Upper lobe of right lung (tissue), 1 donor: ENCODE measurements around the gene SFXN3. TPM values are rescaled to one million over a fixed set of nuclear protein-coding genes. Genes with fewer than 3 reads are reported as not detected.

Experiments
- ATAC-seq: fragments of 200-7000 bp; cut with Tn5 transposase; one replicate; pipeline ENCODE4 v1.9.1; 2020; ENCODE audit warnings: mild to moderate bottlenecking, moderate library complexity
- DNase-seq: peaks from one replicate; pipeline ENCODE4 v3.0.0-alpha.2; 2020
- H3K27ac ChIP-seq: fragments of 200-600 bp; one replicate; pipeline ENCODE4 v1.8.0; 2022
- H3K27me3 ChIP-seq: fragments of 200-600 bp; one replicate; pipeline ENCODE4 v1.8.0; 2022; ENCODE audit warnings: mild to moderate bottlenecking
- H3K36me3 ChIP-seq: fragments of 200-600 bp; one replicate; pipeline ENCODE4 v1.8.0; 2022
- H3K4me1 ChIP-seq: fragments of 200-600 bp; one replicate; pipeline ENCODE4 v1.8.0; 2022
- H3K4me3 ChIP-seq: fragments of 200-600 bp; one replicate; pipeline ENCODE4 v1.8.0; 2022; ENCODE audit warnings: mild to moderate bottlenecking
- H3K9me3 ChIP-seq: fragments of 200-600 bp; one replicate; pipeline ENCODE4 v1.8.0; 2022
- intact Hi-C: fragments of 100-400 bp; cut with DNase I; formaldehyde crosslinking; loops from one replicate; pipeline ENCODE4 v1.11.0; 2022
- total RNA-seq: library from RNA; stranded (reverse); fragmentation: NEBNext Ultra II Directional; extraction: Animal tissue kit (Norgen Biotek cat#: 25700); gene quantifications from one replicate; pipeline ENCODE4 v1.2.1, GENCODE V29; 2021
- TF ChIP-seq, protein P1 (sequence below): fragments of 200-600 bp; IDR thresholded peaks from one replicate; pipeline ENCODE4 v1.8.0; 2022; ENCODE audit warnings: antibody characterized with exemption
- donor health status: DM: no; HTN: yes; CAD: no; lungs with severe emphysema.

The SFXN3 gene
- total RNA-seq, 1 donor from 2014 or later, result 49.2 TPM

DNA sequence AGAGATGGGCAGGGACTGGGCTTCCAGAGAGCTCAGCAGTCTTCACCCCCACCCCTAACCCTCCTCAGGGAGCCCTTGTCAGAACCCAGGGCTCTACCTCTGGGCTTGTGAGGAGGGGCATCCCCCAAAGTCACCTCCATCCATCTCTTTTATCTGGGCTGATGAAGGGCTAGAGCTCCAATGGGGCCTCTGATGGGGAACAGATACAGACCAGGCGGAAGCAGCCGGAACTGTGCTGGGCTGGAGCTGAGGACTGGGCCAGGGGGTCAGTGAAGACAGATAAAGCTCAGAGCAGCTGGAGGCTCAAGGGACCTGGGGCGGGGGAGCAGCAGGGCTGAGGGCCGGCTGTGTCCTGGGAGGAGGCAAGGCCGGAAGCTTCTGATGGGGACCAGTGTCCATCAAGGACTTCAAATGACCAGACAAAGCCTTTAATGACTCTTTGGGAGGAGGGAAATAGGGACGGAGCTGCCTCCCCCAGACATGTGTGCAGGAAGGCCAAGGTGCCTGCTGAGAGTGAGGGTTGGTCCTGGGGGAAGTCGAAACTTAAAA, 40.9 kb downstream of the SFXN3 start:
- peaks cover 29% of the 10 kb centered on the region for H3K27me3 ChIP-seq
- H3K4me3 ChIP-seq, result no peak overlapping the region
- ATAC-seq (no peak), DNase-seq (no peak)
- no peaks in the 10 kb centered on the region for H3K9me3 ChIP-seq
- H3K27ac ChIP-seq, result no peak overlapping the region
- TF ChIP-seq, protein P1, sequence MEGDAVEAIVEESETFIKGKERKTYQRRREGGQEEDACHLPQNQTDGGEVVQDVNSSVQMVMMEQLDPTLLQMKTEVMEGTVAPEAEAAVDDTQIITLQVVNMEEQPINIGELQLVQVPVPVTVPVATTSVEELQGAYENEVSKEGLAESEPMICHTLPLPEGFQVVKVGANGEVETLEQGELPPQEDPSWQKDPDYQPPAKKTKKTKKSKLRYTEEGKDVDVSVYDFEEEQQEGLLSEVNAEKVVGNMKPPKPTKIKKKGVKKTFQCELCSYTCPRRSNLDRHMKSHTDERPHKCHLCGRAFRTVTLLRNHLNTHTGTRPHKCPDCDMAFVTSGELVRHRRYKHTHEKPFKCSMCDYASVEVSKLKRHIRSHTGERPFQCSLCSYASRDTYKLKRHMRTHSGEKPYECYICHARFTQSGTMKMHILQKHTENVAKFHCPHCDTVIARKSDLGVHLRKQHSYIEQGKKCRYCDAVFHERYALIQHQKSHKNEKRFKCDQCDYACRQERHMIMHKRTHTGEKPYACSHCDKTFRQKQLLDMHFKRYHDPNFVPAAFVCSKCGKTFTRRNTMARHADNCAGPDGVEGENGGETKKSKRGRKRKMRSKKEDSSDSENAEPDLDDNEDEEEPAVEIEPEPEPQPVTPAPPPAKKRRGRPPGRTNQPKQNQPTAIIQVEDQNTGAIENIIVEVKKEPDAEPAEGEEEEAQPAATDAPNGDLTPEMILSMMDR, result no peak
- H3K4me1 ChIP-seq, result peaks cover 14% of the 10 kb centered on the region
- H3K36me3 ChIP-seq, result no peaks in the 10 kb centered on the region
- intact Hi-C loops, result no loop called here

DNA sequence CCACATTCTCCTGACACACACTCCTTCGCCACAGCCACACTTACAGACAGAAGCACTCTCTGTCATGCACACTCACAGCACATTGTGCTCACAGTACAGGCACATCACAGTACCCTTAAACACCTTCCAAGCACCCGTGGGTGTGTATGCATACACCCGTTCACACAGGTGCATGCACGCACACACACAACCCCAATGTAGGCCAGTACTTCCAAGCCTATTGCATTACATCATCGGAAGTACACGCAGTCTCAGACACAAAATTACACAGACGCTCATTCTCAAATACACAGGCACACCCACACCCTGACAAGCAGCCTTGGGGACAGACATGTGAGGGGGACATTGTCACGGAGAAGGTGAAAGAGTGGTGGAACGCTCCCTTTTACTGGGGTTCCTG, 41.9 kb downstream of the SFXN3 start:
- peaks cover 33% of the 10 kb centered on the region for H3K27me3 ChIP-seq

GRCh38 chr10:101073631-101074030, 42.6 kb downstream of the SFXN3 start:
- ATAC-seq (no peak), DNase-seq (no peak)
- no peaks in the 10 kb centered on the region for H3K36me3 ChIP-seq
- H3K27ac ChIP-seq, result no peak overlapping the region
- intact Hi-C loops, result no loop called here
- TF ChIP-seq, protein P1, result no peak
- H3K4me1 ChIP-seq, result peaks cover 7% of the 10 kb centered on the region
- peaks cover 35% of the 10 kb centered on the region for H3K27me3 ChIP-seq
- H3K4me3 ChIP-seq, result no peak overlapping the region
- no peaks in the 10 kb centered on the region for H3K9me3 ChIP-seq

More for the DNA sequence above, 41.9 kb downstream of the SFXN3 start:
- intact Hi-C loops, result no loop called here
- no peaks in the 10 kb centered on the region for H3K36me3 ChIP-seq
- H3K4me3 ChIP-seq, result no peak overlapping the region
- peaks cover 7% of the 10 kb centered on the region for H3K4me1 ChIP-seq
- H3K9me3 ChIP-seq, result no peaks in the 10 kb centered on the region
- no peak for ATAC-seq
- TF ChIP-seq, protein P1, result no peak
- no peak overlapping the region for H3K27ac ChIP-seq
- no peak for DNase-seq

DNA sequence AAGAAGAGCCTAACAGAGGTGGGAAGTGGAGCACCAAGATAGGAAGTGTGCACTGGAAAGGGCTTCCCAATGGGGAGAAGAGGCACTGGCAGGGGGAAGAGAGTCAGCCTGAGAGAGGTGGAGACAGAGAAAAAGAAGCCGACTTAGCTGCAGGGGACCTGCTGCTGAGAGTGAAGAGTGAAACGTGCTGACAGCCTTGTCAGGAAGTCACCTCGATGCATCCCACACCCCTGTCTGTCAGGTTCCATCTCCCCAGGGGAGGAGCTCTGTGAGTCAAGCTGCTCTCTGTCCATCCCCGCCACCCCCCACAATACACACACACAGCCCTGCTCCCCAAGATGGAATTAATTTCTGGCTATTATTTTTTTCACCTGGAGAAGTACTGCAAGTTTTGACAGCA, 44.7 kb downstream of the SFXN3 start:
- Histone ChIP-seq H3K4me3 (no peak overlapping the region), H3K4me1 (peaks cover 7% of the 10 kb centered on the region), H3K27me3 (peaks cover 35% of the 10 kb centered on the region), H3K9me3 (no peaks in the 10 kb centered on the region), H3K36me3 (no peaks in the 10 kb centered on the region), H3K27ac (no peak overlapping the region)
- DNase-seq (no peak), ATAC-seq (no peak)
- intact Hi-C loops, result no loop called here
- TF ChIP-seq, protein P1, result no peak

DNA sequence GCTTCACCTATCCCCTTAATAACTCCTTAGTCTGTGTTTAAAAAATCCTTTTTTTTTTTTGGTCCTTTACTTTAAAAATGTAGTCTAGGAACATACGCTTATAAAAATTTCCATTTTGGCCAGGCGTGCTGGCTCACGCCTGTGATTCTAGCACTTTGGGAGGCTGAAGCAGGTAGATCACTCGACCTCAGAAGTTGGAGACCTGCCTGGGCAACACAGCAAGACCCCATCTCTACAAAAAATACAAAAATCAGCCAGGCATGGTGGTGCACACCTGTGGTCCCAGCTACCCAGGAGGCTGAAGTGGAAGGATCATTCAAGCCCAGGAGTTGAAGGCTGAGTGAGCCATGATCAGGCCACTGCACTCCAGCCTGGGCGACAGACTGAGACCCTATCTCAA, 45.6 kb downstream of the SFXN3 start:
- intact Hi-C loops, result no loop called here
- H3K27me3 ChIP-seq, result peaks cover 35% of the 10 kb centered on the region

More for the DNA sequence above, 45.6 kb downstream of the SFXN3 start:
- TF ChIP-seq, protein P1, result no peak
- no peak overlapping the region for H3K4me3 ChIP-seq
- H3K36me3 ChIP-seq, result no peaks in the 10 kb centered on the region
- ATAC-seq (no peak), DNase-seq (no peak)
- peaks cover 7% of the 10 kb centered on the region for H3K4me1 ChIP-seq
- no peaks in the 10 kb centered on the region for H3K9me3 ChIP-seq
- no peak overlapping the region for H3K27ac ChIP-seq
